Fibroblast of peridontal ligament (primary cell): Measurements from ENCODE around the gene TOX3.

ENCODE experiments used
- DNase-seq: peaks from one replicate; pipeline ENCODE4 v3.0.0-alpha.2; 2010; ENCODE audit errors: extremely low read depth

The TOX3 gene

DNA sequence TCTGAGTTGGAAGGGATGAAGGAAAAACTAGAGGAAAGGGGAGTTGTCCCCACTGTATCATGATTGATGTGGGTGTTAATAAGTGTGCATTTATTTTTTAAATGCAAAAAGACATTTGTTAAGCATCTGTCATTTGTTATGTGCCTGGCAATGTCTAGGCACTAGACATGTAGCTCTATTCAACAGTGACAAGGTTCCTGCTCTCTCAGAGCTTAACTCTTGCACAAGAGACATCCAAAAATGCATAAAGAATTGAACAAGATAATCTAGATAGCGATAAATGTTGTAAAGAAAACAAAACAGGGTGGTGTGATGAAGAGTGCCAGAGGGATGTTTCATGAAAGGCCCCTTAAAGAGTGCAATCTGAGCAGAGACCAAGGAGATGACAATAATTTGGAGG lies 148.9 kb downstream of the TOX3 start:
- no peak for DNase-seq

DNA sequence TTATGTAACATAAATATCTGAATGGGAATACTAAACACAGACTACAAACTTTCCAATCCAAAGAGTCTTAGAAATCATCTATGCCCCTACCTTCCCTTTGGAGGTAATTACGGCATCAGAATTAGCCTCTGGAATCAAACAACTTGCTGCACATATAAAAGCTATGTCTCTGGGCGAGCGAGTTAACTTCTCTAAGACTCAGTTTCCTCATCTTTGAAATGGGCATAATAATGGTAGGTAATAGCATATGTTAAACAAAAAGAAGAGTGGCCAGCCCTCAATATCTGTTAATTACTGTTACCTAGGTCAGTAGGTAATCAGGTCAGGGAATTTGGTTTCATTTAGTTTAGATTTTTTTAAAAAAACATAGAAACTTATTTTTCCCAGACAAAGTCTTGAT lies 153.5 kb downstream of the TOX3 start:
- DNase-seq: no peak

DNA sequence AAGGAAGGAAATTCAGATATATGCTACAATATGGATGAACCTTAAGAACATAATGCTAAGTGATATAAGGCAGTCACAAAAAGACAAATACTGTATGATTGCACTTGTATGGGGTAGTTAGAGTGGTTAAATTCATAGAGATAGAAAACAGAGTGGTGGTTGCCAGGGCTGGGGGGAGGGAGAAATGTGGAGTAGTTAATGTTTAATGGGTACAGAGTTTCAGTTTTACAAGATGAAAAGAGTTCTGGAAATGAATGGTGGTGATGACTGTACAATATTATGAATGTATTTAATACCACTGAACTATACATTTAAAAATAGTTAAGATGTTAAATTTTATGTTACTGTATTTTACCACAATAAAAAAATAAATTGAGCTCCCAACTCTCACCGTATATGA lies 157.9 kb downstream of the TOX3 start:
- DNase-seq: no peak
